ENCODE measurements around the gene MRC2. TPM values are rescaled to one million over a fixed set of nuclear protein-coding genes. Genes with fewer than 3 reads are reported as not detected.
A peak's percentile ranks its signal among the peaks of the same experiment; 100 is the strongest.

Gene MRC2
- total RNA-seq, 2 experiments from 2014 or later = 1.7 to 2.3 TPM

GRCh38 chr17:62716834-62717588 lies 89.5 kb downstream of the MRC2 start:
- DNase-seq = no peak
- Mint-ChIP-seq H3K4me1 (ENCODE audit: low read depth) (no peaks in the 10 kb centered on the region), H3K27ac (no peak overlapping the region), H3K36me3 (ENCODE audit: low read depth) (no peaks in the 10 kb centered on the region), H3K4me3 (no peak overlapping the region), H3K9me3 (ENCODE audit: insufficient read depth) (no peaks in the 10 kb centered on the region), H3K27me3 (ENCODE audit: low read depth) (peaks cover 33% of the 10 kb centered on the region)
- no peak for ATAC-seq
- ChIA-PET CTCF (no interaction called here), POLR2A (no interaction called here)

- H3K27me3 Mint-ChIP-seq (ENCODE audit: low read depth) = peaks cover 37% of the 10 kb centered on the region
- H3K4me3 Mint-ChIP-seq = no peak overlapping the region
- DNase-seq (no peak), ATAC-seq (no peak)
- no peaks in the 10 kb centered on the region for H3K9me3 Mint-ChIP-seq (ENCODE audit: insufficient read depth)
- ChIA-PET POLR2A (no interaction called here), CTCF (no interaction called here)
- H3K36me3 Mint-ChIP-seq (ENCODE audit: low read depth) = no peaks in the 10 kb centered on the region
- H3K4me1 Mint-ChIP-seq (ENCODE audit: low read depth) = no peaks in the 10 kb centered on the region
- no peak overlapping the region for H3K27ac Mint-ChIP-seq
These were observed 90.1 kb downstream of the MRC2 start for GRCh38 chr17:62717589-62717855.

DNA sequence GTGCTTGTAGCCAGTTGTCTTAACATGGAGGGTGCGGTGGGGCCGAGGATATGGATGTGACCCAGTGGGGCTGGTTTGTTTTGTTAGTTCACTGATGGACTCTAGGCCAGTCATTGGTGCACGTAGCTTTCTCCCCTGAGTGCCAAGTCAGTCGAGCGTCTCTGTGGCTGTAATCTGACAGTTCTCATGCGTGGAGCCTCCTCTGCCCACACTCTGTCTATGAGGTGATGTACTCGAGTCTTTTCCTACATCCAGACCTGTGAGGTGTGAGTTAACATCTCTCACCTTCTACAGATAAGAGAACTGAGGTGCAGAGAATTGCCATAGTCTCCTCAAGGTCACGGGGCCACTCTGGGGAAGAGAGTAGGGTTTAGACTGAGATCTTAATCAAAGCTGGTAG lies 90.4 kb downstream of the MRC2 start:
- ChIA-PET CTCF (no interaction called here), POLR2A (no interaction called here)
- no peak for ATAC-seq
- Mint-ChIP-seq H3K36me3 (ENCODE audit: low read depth) (no peaks in the 10 kb centered on the region), H3K4me1 (ENCODE audit: low read depth) (no peaks in the 10 kb centered on the region), H3K27me3 (ENCODE audit: low read depth) (peaks cover 38% of the 10 kb centered on the region), H3K4me3 (no peak overlapping the region), H3K27ac (no peak overlapping the region), H3K9me3 (ENCODE audit: insufficient read depth) (no peaks in the 10 kb centered on the region)
- no peak for DNase-seq

- POLR2A ChIA-PET = no interaction called here
- DNase-seq (no peak), ATAC-seq (no peak)
- Mint-ChIP-seq H3K27ac (no peak overlapping the region), H3K27me3 (ENCODE audit: low read depth) (peaks cover 38% of the 10 kb centered on the region), H3K4me3 (no peak overlapping the region), H3K9me3 (ENCODE audit: insufficient read depth) (no peaks in the 10 kb centered on the region), H3K4me1 (ENCODE audit: low read depth) (no peaks in the 10 kb centered on the region), H3K36me3 (ENCODE audit: low read depth) (no peaks in the 10 kb centered on the region)
- CTCF ChIA-PET = no interaction called here
These were observed 91.0 kb downstream of the MRC2 start for GRCh38 chr17:62718429-62718828.

DNA sequence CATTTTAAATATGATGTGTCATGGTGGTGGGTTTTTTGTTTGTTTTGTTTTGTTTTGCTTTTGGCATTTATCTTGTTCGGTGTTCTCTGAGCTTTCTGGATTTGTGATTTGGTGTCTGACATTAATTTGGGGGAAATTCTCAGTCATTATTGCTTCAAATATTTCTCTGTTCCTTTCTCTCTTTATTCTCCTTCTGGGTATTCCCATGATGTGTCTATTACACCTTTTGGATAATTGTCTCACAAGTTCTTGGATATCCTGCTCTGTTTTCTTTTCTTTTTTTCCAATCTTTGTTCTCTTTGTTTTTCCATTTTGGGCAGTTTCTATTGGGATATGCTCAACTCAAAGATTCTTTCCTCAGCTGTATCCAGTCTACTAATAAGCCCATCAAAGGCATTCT lies 92.1 kb downstream of the MRC2 start:
- Mint-ChIP-seq H3K9me3 (ENCODE audit: insufficient read depth) (no peaks in the 10 kb centered on the region), H3K4me1 (ENCODE audit: low read depth) (peaks cover 11% of the 10 kb centered on the region), H3K36me3 (ENCODE audit: low read depth) (no peaks in the 10 kb centered on the region), H3K4me3 (no peak overlapping the region), H3K27ac (no peak overlapping the region), H3K27me3 (ENCODE audit: low read depth) (peaks cover 46% of the 10 kb centered on the region)
- no peak for DNase-seq
- POLR2A ChIA-PET = no interaction called here
- no peak for ATAC-seq
- CTCF ChIA-PET = no interaction called here

DNA sequence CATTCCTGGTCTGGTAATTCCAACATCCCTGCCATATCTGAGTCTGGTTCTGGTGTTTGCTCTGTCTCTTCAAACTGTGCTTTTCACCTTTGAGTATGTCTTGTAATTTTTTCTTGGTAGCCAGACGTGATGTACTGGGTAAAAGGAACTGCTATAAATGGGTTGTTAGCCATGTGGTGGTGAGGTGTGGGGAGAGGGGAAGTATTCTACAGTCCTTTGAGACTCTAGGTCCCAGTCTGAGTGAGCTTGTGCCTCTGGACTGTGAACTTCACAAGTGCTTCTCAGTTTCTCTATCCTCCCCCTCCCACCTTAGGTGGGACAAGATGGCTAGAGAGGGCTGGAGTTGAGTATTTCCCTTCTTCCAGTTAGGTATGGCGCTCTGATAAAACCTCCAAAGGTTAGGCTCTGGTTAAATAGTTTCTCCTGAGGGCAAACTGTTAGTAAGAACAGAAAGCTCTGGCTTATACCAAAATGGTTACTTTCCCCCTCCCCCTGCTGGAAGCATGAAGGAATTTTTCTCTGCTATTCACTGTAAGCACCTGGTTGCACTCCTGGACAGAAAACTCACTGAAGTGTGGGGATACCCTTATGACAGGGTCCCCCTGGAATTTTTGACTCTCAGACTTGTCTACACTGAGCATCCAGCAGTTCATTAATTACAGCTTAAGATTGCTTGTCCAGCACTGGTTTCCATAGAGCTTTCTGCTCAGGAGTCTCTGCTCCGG lies 92.8 kb downstream of the MRC2 start:
- H3K36me3 Mint-ChIP-seq (ENCODE audit: low read depth) = no peaks in the 10 kb centered on the region
- no peak overlapping the region for H3K27ac Mint-ChIP-seq
- no peak for ATAC-seq
- no peak overlapping the region for H3K4me3 Mint-ChIP-seq
- peaks cover 18% of the 10 kb centered on the region for H3K4me1 Mint-ChIP-seq (ENCODE audit: low read depth)
- no peak for DNase-seq
- ChIA-PET POLR2A (no interaction called here), CTCF (interaction anchor here (1.1 kb wide), 1 partner anchor 9 kb away, joined by 3 read pairs; no protein-coding TSS in a partner anchor)
- H3K27me3 Mint-ChIP-seq (ENCODE audit: low read depth) = peaks cover 50% of the 10 kb centered on the region
- no peaks in the 10 kb centered on the region for H3K9me3 Mint-ChIP-seq (ENCODE audit: insufficient read depth)

DNA sequence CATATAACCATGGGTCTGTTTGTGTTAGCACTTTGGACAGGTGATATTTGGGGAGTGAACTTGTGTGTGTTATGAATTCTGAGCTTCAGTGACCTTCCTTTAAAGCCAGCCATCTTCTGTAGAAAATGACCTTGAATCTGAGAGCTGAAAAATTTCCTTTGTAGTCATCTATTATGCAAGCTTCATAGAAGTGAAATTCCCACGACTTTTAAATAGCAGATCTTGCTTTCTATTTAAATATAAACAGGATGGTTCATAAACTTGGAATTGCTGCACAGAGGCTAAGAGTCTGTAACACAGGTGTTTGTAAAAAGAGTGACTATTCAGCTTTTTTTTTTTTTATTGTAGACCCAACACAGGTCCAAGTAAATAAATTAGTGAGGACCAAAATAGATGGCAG lies 95.2 kb downstream of the MRC2 start:
- ChIA-PET CTCF (no interaction called here), POLR2A (no interaction called here)
- no peak overlapping the region for H3K27ac Mint-ChIP-seq
- peaks cover 20% of the 10 kb centered on the region for H3K4me1 Mint-ChIP-seq (ENCODE audit: low read depth)
- H3K36me3 Mint-ChIP-seq (ENCODE audit: low read depth) = no peaks in the 10 kb centered on the region
- ATAC-seq (no peak), DNase-seq (no peak)
- H3K27me3 Mint-ChIP-seq (ENCODE audit: low read depth) = peaks cover 62% of the 10 kb centered on the region
- H3K9me3 Mint-ChIP-seq (ENCODE audit: insufficient read depth) = no peaks in the 10 kb centered on the region
- no peak overlapping the region for H3K4me3 Mint-ChIP-seq

DNA sequence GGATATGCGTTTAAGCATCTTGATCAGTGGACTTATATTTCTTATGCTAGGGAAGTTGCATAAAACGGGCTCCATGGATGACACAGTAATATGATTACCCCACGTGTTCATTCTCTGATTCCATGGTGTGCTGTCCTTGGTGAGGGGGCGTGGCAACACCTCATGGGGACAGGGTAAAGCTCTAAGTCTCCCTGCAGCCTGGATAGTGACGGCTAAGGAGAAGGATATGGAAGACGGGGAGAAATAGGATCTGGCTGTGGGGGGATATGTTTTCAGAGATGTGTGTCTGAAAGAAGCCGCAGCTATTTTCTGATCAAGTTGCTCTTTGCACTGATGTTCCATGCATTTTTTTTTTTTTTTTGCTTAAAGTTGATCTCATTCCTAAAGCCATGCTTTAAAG lies 96.4 kb downstream of the MRC2 start:
- ChIA-PET POLR2A (no interaction called here), CTCF (interaction anchor here (0.9 to 1.6 kb wide), 4 partner anchors 51 to 683 kb away, joined by 3 to 6 read pairs (median 4); partner anchors contain the start of gene TANC2)
- no peak overlapping the region for H3K27ac Mint-ChIP-seq
- H3K4me3 Mint-ChIP-seq = no peak overlapping the region
- H3K4me1 Mint-ChIP-seq (ENCODE audit: low read depth) = peaks cover 20% of the 10 kb centered on the region
- no peaks in the 10 kb centered on the region for H3K36me3 Mint-ChIP-seq (ENCODE audit: low read depth)
- H3K9me3 Mint-ChIP-seq (ENCODE audit: insufficient read depth) = no peaks in the 10 kb centered on the region
- no peak for DNase-seq
- no peak for ATAC-seq
- peaks cover 58% of the 10 kb centered on the region for H3K27me3 Mint-ChIP-seq (ENCODE audit: low read depth)

- ChIA-PET POLR2A (interaction anchor here (0.6 kb wide), 1 partner anchor 484 kb away, joined by 3 read pairs; no protein-coding TSS in a partner anchor), CTCF (interaction anchor here (0.7 to 1.6 kb wide), 6 partner anchors 52 to 1905 kb away, joined by 3 to 6 read pairs (median 3); partner anchors contain the start of gene TANC2)
- ATAC-seq = peak; percentile 99
- Mint-ChIP-seq H3K4me1 (ENCODE audit: low read depth) (peaks cover 20% of the 10 kb centered on the region), H3K9me3 (ENCODE audit: insufficient read depth) (no peaks in the 10 kb centered on the region), H3K27ac (peak overlapping the region; percentile 68), H3K27me3 (ENCODE audit: low read depth) (peaks cover 53% of the 10 kb centered on the region), H3K4me3 (peak overlapping the region; percentile 59), H3K36me3 (ENCODE audit: low read depth) (no peaks in the 10 kb centered on the region)
- DNase-seq = peak; percentile 82
These were observed 97.1 kb downstream of the MRC2 start for GRCh38 chr17:62724398-62725146.

- peaks cover 20% of the 10 kb centered on the region for H3K4me1 Mint-ChIP-seq (ENCODE audit: low read depth)
- DNase-seq (no peak), ATAC-seq (no peak)
- H3K27me3 Mint-ChIP-seq (ENCODE audit: low read depth) = peaks cover 47% of the 10 kb centered on the region
- no peak overlapping the region for H3K27ac Mint-ChIP-seq
- POLR2A ChIA-PET = interaction anchor here (0.6 to 1.1 kb wide), 3 partner anchors 37 to 886 kb away, joined by 3 to 5 read pairs (median 3); no protein-coding TSS in a partner anchor
- no peaks in the 10 kb centered on the region for H3K9me3 Mint-ChIP-seq (ENCODE audit: insufficient read depth)
- CTCF ChIA-PET = interaction anchor here (0.6 kb wide), 1 partner anchor 112 kb away, joined by 3 read pairs; no protein-coding TSS in a partner anchor
- H3K36me3 Mint-ChIP-seq (ENCODE audit: low read depth) = no peaks in the 10 kb centered on the region
- H3K4me3 Mint-ChIP-seq = no peak overlapping the region
These were observed 98.3 kb downstream of the MRC2 start for GRCh38 chr17:62725791-62726249.

DNA sequence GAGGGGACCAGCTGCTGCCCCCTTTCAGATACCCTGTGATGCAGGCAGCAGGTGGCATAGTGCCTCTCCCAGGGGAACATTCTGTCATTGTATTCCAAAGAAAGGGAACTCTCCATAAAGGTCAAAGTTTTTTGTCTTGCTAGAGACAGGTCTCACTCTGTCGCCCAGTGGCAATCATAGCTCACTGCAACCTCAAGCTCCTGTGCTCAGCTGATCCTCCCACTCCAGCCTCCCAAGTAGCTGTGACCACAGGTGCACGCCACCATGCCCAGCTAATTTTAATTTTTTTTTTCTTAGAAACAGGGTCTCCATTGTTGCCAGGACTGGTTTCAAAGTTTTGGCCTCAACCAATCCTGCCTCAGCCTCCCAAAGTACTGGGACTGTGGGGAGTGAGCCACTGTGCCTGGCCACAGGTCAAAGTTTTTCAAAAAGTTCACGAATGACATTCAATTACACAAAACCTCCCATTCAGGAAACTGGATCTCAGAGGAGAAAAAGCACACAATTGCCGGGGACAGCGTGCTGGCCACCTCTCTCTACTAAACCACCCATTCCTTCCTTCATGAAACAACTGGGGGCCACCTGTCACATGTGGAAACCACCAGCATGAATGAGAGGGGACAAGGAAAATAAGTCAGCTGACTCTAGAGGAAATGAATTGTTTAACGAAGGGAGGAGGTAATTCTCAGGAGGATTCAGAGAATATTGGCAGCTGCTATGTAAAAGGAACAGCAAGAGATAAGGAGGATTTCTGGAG lies 100.6 kb downstream of the MRC2 start:
- Mint-ChIP-seq H3K27me3 (ENCODE audit: low read depth) (peaks cover 43% of the 10 kb centered on the region), H3K4me1 (ENCODE audit: low read depth) (peaks cover 20% of the 10 kb centered on the region), H3K4me3 (no peak overlapping the region), H3K27ac (no peak overlapping the region), H3K36me3 (ENCODE audit: low read depth) (no peaks in the 10 kb centered on the region), H3K9me3 (ENCODE audit: insufficient read depth) (no peaks in the 10 kb centered on the region)
- ChIA-PET CTCF (interaction anchor here (0.6 to 0.9 kb wide), 3 partner anchors 133 to 846 kb away, joined by 3 read pairs; no protein-coding TSS in a partner anchor), POLR2A (no interaction called here)
- DNase-seq (no peak), ATAC-seq (no peak)

Data from activated CD8-positive, alpha-beta T cell treated with anti-CD3 and anti-CD28 coated beads, Interleukin-2, amount 10 ng/mL, durations not matched to agents 7 days and 5 days (primary cell).